Kidney (tissue), 14 donors: ENCODE measurements around the gene UTS2R. TPM values are rescaled to one million over a fixed set of nuclear protein-coding genes. Genes with fewer than 3 reads are reported as not detected.

Experiments used
- DNase-seq, 5 donors: peaks; one replicate each; pipeline ENCODE4 v3.0.0-alpha.2; 2013 to 2020
- FAIRE-seq: peaks from 2 replicates; lab custom pipeline; 2012; peaks lifted over from hg19 to GRCh38; lab: Jason Lieb, UNC
- H3K27ac ChIP-seq, 2 donors: one replicate each; pipeline ENCODE4 v1.7.0; 2013; ENCODE audit warnings: low read depth in 2 of 2, low read length in 2 of 2, inconsistent platforms in 1 of 2
- H3K27me3 ChIP-seq: one replicate; pipeline ENCODE4 v1.7.1; 2013; ENCODE audit warnings: low read length, inconsistent platforms; ENCODE audit not compliant: control insufficient read depth, insufficient read depth
- H3K36me3 ChIP-seq, 3 donors: one replicate each; pipeline versions ENCODE4 v1.7.0 to v1.7.1; 2013; ENCODE audit warnings: low read length in 3 of 3, control low read depth in 1 of 3, inconsistent platforms in 1 of 3; ENCODE audit not compliant: insufficient read depth in 3 of 3, control insufficient read depth in 2 of 3
- H3K4me1 ChIP-seq, 3 donors: one replicate each; pipeline versions ENCODE4 v1.7.0 to v1.7.1; 2013; ENCODE audit warnings: low read length in 3 of 3, inconsistent platforms in 1 of 3, low read depth in 1 of 3; ENCODE audit not compliant: control insufficient read depth in 2 of 3, insufficient read depth in 2 of 3
- H3K4me3 ChIP-seq, 3 donors: one replicate each; pipeline versions ENCODE4 v1.7.0 to v1.8.1; 2013; ENCODE audit warnings: low read length in 3 of 3, control low read depth in 1 of 3, inconsistent platforms in 1 of 3
- H3K9ac ChIP-seq, 3 donors: one replicate each; pipeline versions ENCODE4 v1.7.0 to v1.7.1; 2013; ENCODE audit warnings: low read length in 3 of 3, control low read depth in 1 of 3, inconsistent platforms in 1 of 3
- H3K9me3 ChIP-seq, 3 donors: one replicate each; pipeline versions ENCODE4 v1.7.0 to v1.7.1; 2013; ENCODE audit warnings: low read length in 3 of 3, control low read depth in 1 of 3, inconsistent platforms in 1 of 3; ENCODE audit not compliant: control insufficient read depth in 2 of 3, insufficient read depth in 1 of 3
- intact Hi-C: fragments of 100-400 bp; cut with DNase I; formaldehyde crosslinking; loops from one replicate; pipeline ENCODE4 v1.11.1; 2022
- polyA plus RNA-seq: library from polyadenylated mRNA; stranded (reverse); fragments of 350-450 nt; fragmentation: Illumina TruSeq; extraction: RNeasy Lipid Tissue Mini Kit (QIAGEN cat#74804); gene quantifications from one replicate; pipeline ENCODE4 v1.2.3, GENCODE V29; 2014; ENCODE audit warnings: low read depth, low replicate concordance; ENCODE audit not compliant: insufficient read depth
- total RNA-seq: library from RNA; stranded (reverse); fragmentation: NEBNext Ultra II Directional; extraction: Animal tissue kit (Norgen Biotek cat#: 25700); gene quantifications from one replicate; pipeline ENCODE4 v1.2.1, GENCODE V29; 2021
- TF ChIP-seq, protein P1 (sequence below): IDR thresholded peaks from 3 replicates; pipeline ENCODE4 v1.5.1; 2012; ENCODE audit warnings: mild to moderate bottlenecking, moderate library complexity, borderline replicate concordance; ENCODE audit not compliant: insufficient read depth; ENCODE audit errors: extremely low read depth
- donor health status: control.
- donor health status: control.
- donor health status: control.
- donor health status: control.
- donor health status: control.
- donor health status: DM: yes; HTN: yes; CAD: no.
- donor health status: Normal renal cell carcinoma (clear cell type).

Gene UTS2R
- total and polyA plus RNA-seq, 2 donors from 2014 or later = not detected

DNA sequence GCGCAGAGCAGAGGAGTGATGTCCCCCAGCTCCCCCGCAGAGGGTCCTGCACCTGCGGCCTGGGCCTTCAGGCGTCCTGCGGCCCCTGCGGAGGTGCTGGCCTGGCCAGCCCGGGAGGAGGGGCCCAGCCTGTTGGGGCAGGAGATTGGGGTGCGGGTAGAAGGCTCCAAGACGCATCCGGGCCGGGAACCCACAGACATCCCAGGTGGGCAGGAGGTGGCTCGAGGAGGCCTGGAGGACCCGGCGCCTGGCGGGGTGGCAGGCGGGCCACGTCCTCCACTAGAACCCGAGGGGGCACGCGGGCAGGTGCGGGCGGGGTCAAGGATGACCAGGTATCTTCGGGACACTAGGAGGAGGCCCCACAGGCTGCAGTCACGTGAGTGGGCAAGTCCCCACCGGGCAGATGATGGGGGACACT lies 37.4 kb upstream of the UTS2R start:
- Histone ChIP-seq H3K4me3 (peak overlapping the region in 1 of 3 donors; percentile 57), H3K27ac (peak overlapping the region in 1 of 2 donors; percentile 54), H3K9ac (no peak overlapping the region), H3K27me3 (peaks cover 2% of the 10 kb centered on the region), H3K36me3 (no peaks in the 10 kb centered on the region), H3K9me3 (no peaks in the 10 kb centered on the region), H3K4me1 (peaks cover 0 to 33% (median 10%) of the 10 kb centered on the region in 3 donors)
- FAIRE-seq = no peak
- intact Hi-C loops = no loop called here
- DNase-seq = peak in 1 of 5 donors; percentile 85
- TF ChIP-seq, protein P1, sequence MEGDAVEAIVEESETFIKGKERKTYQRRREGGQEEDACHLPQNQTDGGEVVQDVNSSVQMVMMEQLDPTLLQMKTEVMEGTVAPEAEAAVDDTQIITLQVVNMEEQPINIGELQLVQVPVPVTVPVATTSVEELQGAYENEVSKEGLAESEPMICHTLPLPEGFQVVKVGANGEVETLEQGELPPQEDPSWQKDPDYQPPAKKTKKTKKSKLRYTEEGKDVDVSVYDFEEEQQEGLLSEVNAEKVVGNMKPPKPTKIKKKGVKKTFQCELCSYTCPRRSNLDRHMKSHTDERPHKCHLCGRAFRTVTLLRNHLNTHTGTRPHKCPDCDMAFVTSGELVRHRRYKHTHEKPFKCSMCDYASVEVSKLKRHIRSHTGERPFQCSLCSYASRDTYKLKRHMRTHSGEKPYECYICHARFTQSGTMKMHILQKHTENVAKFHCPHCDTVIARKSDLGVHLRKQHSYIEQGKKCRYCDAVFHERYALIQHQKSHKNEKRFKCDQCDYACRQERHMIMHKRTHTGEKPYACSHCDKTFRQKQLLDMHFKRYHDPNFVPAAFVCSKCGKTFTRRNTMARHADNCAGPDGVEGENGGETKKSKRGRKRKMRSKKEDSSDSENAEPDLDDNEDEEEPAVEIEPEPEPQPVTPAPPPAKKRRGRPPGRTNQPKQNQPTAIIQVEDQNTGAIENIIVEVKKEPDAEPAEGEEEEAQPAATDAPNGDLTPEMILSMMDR = no peak

DNA sequence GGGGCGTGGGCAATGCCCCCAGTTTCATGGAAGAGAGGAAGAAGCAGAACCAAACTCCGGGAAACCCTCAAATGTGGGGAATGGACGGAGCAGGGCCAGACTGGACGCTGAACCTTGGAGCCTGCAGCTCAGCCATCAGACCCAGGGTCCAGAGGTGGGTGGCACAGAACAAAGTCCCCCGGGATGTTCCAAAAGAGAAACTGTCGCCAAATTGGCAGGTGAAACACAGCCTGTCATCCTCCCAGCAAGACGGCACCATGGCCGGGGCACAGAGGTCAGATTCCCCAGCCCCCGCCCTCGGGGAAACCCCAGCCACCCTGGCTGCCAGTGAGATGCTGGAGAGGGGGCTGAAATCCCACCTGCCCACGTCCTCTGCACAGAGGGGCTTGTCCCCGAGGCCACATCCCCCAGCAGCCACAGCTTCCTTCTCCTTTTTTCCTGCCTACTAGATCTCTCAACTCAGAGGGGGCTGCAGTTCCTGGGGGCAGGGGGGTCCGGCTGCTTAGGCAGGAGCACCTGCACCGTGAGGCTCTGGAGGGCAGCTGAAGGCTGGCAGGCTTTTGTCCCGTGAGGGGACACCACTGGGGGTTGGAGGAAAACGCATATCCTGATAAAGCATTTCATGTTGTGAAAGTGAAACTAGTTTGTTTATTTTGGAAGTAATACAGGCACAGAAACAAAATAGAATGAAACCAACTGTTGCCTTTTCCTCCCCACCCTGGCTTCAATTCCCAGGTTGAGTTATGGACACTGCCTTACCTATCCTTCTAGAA lies 36.8 kb upstream of the UTS2R start:
- Histone ChIP-seq H3K36me3 (no peaks in the 10 kb centered on the region), H3K27me3 (peaks cover 2% of the 10 kb centered on the region), H3K9ac (peak overlapping the region in 2 of 3 donors; percentile 17), H3K4me3 (peak overlapping the region in 2 of 3 donors; percentile 42 to 57), H3K4me1 (peaks cover 0 to 36% (median 6%) of the 10 kb centered on the region in 3 donors), H3K27ac (peak overlapping the region; percentile 38 to 54), H3K9me3 (no peaks in the 10 kb centered on the region)
- intact Hi-C loops = no loop called here
- FAIRE-seq (no peak), DNase-seq (peak in 2 of 5 donors; percentile 67 to 80)
- TF ChIP-seq, protein P1 = no peak

DNA sequence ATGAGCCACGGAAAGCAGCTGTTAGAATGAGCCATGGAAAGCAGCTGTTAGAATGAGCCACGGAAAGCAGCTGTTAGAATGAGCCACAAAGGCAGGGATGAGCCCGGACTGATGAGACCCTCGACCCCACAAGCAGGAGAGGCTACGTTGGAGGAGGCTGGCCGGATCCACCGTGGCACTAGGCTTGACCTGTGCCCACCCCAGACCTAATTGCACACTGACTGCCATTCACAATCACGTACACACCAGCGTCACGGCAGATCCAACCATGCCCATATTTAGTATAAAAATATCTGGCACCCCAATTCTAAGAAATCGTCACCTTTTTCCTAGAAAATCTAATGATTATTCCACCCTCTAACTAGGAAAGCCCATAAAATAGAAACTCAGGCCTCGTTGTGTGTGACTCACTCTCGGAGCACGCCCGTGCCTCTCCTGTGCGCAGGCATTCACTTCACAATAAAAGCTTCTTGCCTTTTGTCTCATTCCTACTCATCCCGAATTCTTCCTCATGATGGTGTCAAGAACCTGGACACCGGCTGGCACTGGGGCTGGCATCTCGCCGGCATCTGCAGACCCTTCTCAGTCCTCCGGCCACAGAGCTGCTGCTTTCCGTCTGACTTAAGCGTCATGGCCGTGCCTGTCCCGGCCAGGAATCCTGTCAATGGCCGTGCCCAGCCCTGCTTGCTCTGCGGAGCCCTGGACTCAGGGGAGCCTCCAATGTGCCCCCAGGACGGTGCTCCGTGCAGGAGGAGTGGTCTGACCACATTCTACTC lies 32.5 kb upstream of the UTS2R start:
- no peaks in the 10 kb centered on the region for H3K27me3 ChIP-seq
- TF ChIP-seq, protein P1 = no peak
- intact Hi-C loops = no loop called here
- DNase-seq (peak in 1 of 5 donors; percentile 84), FAIRE-seq (no peak)
- H3K4me1 ChIP-seq = peaks cover 0 to 21% (median 0%) of the 10 kb centered on the region in 3 donors
- no peaks in the 10 kb centered on the region for H3K36me3 ChIP-seq
- H3K9me3 ChIP-seq = no peaks in the 10 kb centered on the region
- peak overlapping the region in 2 of 3 donors; percentile 47 to 54 for H3K4me3 ChIP-seq
- H3K27ac ChIP-seq = peak overlapping the region in 1 of 2 donors; percentile 32
- peak overlapping the region in 2 of 3 donors; percentile 41 to 65 for H3K9ac ChIP-seq
